ENCODE results near the gene CUL5.

Gene CUL5

DNA sequence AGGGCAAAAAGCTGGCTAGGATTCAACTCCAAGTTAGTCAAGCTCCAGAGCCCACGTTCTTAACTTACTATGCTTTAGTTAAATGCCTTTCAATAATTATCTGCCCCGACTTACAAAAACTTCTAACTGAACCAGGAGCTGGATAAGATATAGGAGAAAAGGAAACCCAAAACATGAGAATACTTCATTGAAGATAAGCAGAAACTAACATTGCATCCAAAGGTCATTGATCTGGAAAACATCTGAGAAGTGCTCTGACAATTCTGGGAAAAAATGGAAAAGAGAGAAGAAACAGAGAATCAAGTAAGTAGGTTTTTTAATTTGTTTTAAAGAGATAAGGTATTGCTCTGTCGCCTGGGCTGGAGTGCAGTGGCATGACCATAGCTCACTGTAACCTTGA lies 139.9 kb downstream of the CUL5 start:
- no peak for FAIRE-seq
- TF ChIP-seq POU2F2 (IDR thresholded peaks at IDR 0.05; ENCODE audit: low read depth, low read length) (no peak), PAX5 (IDR thresholded peaks at IDR 0.05; ENCODE audit: insufficient read depth, low read length, severe bottlenecking) (no peak), TAF1 (IDR thresholded peaks at IDR 0.05; ENCODE audit: low read depth, low read length) (no peak), POLR2A (IDR thresholded peaks at IDR 0.05; ENCODE audit: low read depth, low read length) (no peak), POLR2AphosphoS5 (IDR thresholded peaks at IDR 0.05; ENCODE audit: low read depth, low read length) (no peak), SPI1 (IDR thresholded peaks at IDR 0.05; ENCODE audit: low read depth, low read length) (no peak)
- no peak for DNase-seq (ENCODE audit: insufficient read length, low spot score)

- TF ChIP-seq POU2F2 (IDR thresholded peaks at IDR 0.05; ENCODE audit: low read depth, low read length) (no peak), SPI1 (IDR thresholded peaks at IDR 0.05; ENCODE audit: low read depth, low read length) (no peak), POLR2A (IDR thresholded peaks at IDR 0.05; ENCODE audit: low read depth, low read length) (no peak), POLR2AphosphoS5 (IDR thresholded peaks at IDR 0.05; ENCODE audit: low read depth, low read length) (no peak), TAF1 (IDR thresholded peaks at IDR 0.05; ENCODE audit: low read depth, low read length) (no peak), PAX5 (IDR thresholded peaks at IDR 0.05; ENCODE audit: insufficient read depth, low read length, severe bottlenecking) (no peak)
- DNase-seq (ENCODE audit: insufficient read length, low spot score) (no peak), FAIRE-seq (no peak)
Observed at GRCh38 chr11:108154591-108154990, 145.9 kb downstream of the CUL5 start.
